Liver (tissue), 9 donors: ENCODE results near the gene ATXN10. TPM values are rescaled to one million over a fixed set of nuclear protein-coding genes. Genes with fewer than 3 reads are reported as not detected.

Experiments used
- DNase-seq: peaks from one replicate; pipeline ENCODE4 v3.0.0-alpha.2; 2017; ENCODE audit warnings: low spot score
- H3K27ac ChIP-seq, 2 donors: one replicate each; pipeline ENCODE4 v1.7.0; 2013; ENCODE audit warnings: inconsistent platforms in 2 of 2, low read length in 2 of 2, control low read depth in 1 of 2, low read depth in 1 of 2, mild to moderate bottlenecking in 1 of 2
- H3K27me3 ChIP-seq, 4 donors: one replicate each; pipeline versions ENCODE4 v1.6.1 to v1.7.0; 2013; ENCODE audit warnings: low read length in 3 of 4, inconsistent platforms in 1 of 4, mild to moderate bottlenecking in 1 of 4, moderate library complexity in 1 of 4; ENCODE audit not compliant: control insufficient read depth in 4 of 4, insufficient read depth in 4 of 4
- H3K36me3 ChIP-seq, 4 donors: one replicate each; pipeline versions ENCODE4 v1.6.1 to v1.7.0; 2013; ENCODE audit warnings: low read length in 3 of 4, mild to moderate bottlenecking in 3 of 4, low read depth in 1 of 4, moderate library complexity in 1 of 4; ENCODE audit not compliant: control insufficient read depth in 4 of 4, insufficient read depth in 3 of 4
- H3K4me1 ChIP-seq, 4 donors: one replicate each; pipeline versions ENCODE4 v1.6.1 to v1.7.0; 2013; ENCODE audit warnings: low read length in 3 of 4, mild to moderate bottlenecking in 3 of 4, moderate library complexity in 1 of 4; ENCODE audit not compliant: control insufficient read depth in 4 of 4, insufficient read depth in 4 of 4
- H3K4me3 ChIP-seq, 3 donors: one replicate each; pipeline versions ENCODE4 v1.6.1 to v1.7.0; 2013; ENCODE audit warnings: low read length in 3 of 3, control low read depth in 1 of 3, low read depth in 1 of 3, mild to moderate bottlenecking in 1 of 3
- H3K9ac ChIP-seq, 2 donors: one replicate each; pipeline ENCODE4 v1.7.0; 2013; ENCODE audit warnings: low read length in 2 of 2, mild to moderate bottlenecking in 2 of 2, moderate library complexity in 2 of 2, control low read depth in 1 of 2, low read depth in 1 of 2
- H3K9me3 ChIP-seq, 4 donors: one replicate each; pipeline versions ENCODE4 v1.6.1 to v1.7.0; 2013; ENCODE audit warnings: low read length in 3 of 4; ENCODE audit not compliant: control insufficient read depth in 4 of 4
- ATF3 ChIP-seq: IDR thresholded peaks from 2 replicates; pipeline ENCODE4 v1.6.1; 2016; ENCODE audit warnings: antibody characterized with exemption
- EGR1 ChIP-seq, 2 donors: IDR thresholded peaks; 2 replicates each; pipeline ENCODE4 v1.6.1; 2016 to 2018; ENCODE audit warnings: antibody characterized with exemption in 2 of 2, low read depth in 2 of 2
- FOXA1 ChIP-seq: IDR thresholded peaks from 2 replicates; pipeline ENCODE4 v1.6.1; 2016; ENCODE audit warnings: antibody characterized with exemption
- FOXA2 ChIP-seq: IDR thresholded peaks from 2 replicates; pipeline ENCODE4 v1.6.1; 2016; ENCODE audit warnings: antibody characterized with exemption
- HNF4A ChIP-seq, 2 donors: conservative IDR thresholded peaks; 2 replicates each; pipeline ENCODE4 v1.6.1; 2016; ENCODE audit warnings: antibody characterized with exemption in 2 of 2, mild to moderate bottlenecking in 2 of 2
- HNF4G ChIP-seq: IDR thresholded peaks from 2 replicates; pipeline ENCODE4 v1.6.1; 2016; ENCODE audit warnings: antibody characterized with exemption
- MAX ChIP-seq: IDR thresholded peaks from 2 replicates; pipeline ENCODE4 v1.6.1; 2016; ENCODE audit warnings: antibody characterized with exemption
- NR2F2 ChIP-seq: IDR thresholded peaks from 2 replicates; pipeline ENCODE4 v1.6.1; 2016; ENCODE audit warnings: antibody characterized with exemption
- RAD21 ChIP-seq, 2 donors: IDR thresholded peaks; 2 replicates each; pipeline ENCODE4 v1.6.1; 2016; ENCODE audit warnings: antibody characterized with exemption in 2 of 2, mild to moderate bottlenecking in 2 of 2
- RXRA ChIP-seq, 2 donors: IDR thresholded peaks; 2 replicates each; pipeline ENCODE4 v1.6.1; 2017 to 2018; ENCODE audit warnings: antibody characterized with exemption in 2 of 2, mild to moderate bottlenecking in 1 of 2
- SP1 ChIP-seq: IDR thresholded peaks from 2 replicates; pipeline ENCODE4 v1.6.1; 2018; ENCODE audit warnings: antibody characterized with exemption, mild to moderate bottlenecking
- TAF1 ChIP-seq: conservative IDR thresholded peaks from 2 replicates; pipeline ENCODE4 v1.6.1; 2016; ENCODE audit warnings: antibody characterized with exemption, mild to moderate bottlenecking
- YY1 ChIP-seq: IDR thresholded peaks from 2 replicates; pipeline ENCODE4 v1.6.1; 2016; ENCODE audit warnings: antibody characterized with exemption, mild to moderate bottlenecking
- WGBS: extraction: QIAGEN DNeasy Blood & Tissue Kit; methylation state at CpG from one replicate; pipeline ENCODE4 v1.1.7; 2013; 5-methylcytosine and 5-hydroxymethylcytosine counted together
- polyA plus RNA-seq, 2 donors: library from polyadenylated mRNA; stranded (reverse) in 1 of 2; unstranded in 1 of 2; fragments of 200-250 nt in 1 of 2; fragments of >200 nt in 1 of 2; fragmentation: Nextera tagmentation in 1 of 2; extraction: Ambion mirVana in 1 of 2; gene quantifications; one replicate each; pipeline versions ENCODE4 v1.2.1 to v1.2.3, GENCODE V29; 2013 to 2015
- total RNA-seq, 2 donors: library from RNA; depleted of rRNA; stranded (reverse); fragments of >200 nt; gene quantifications; one replicate each; pipeline ENCODE4 v1.2.3, GENCODE V29; 2014
- TF ChIP-seq, protein P1 (sequence below): IDR thresholded peaks from 2 replicates; pipeline ENCODE4 v1.6.1; 2016; ENCODE audit warnings: antibody characterized with exemption, mild to moderate bottlenecking
- TF ChIP-seq, protein P2 (sequence below): fragments of 150-350 bp; IDR thresholded peaks from 2 replicates; pipeline ENCODE4 v1.5.1; 2017; ENCODE audit warnings: improper control_type of control experiment, low read depth, low read length; ENCODE audit not compliant: missing input control
- TF ChIP-seq, protein P3 (sequence below): IDR thresholded peaks from 2 replicates; pipeline ENCODE4 v1.6.1; 2016; ENCODE audit warnings: antibody characterized with exemption
- donor health status: healthy.
- donor health status: healthy.
- donor health status: healthy.
- donor health status: healthy.
- donor health status: healthy.

Gene ATXN10
- total and polyA plus RNA-seq, 4 donors: 34.9 to 100 (median 69.7) TPM

GRCh38 chr22:45630436-45630835 lies 41.2 kb upstream of the ATXN10 start:
- Histone ChIP-seq H3K4me3 (no peak overlapping the region), H3K9ac (no peak overlapping the region), H3K4me1 (no peaks in the 10 kb centered on the region), H3K27me3 (peaks cover 0 to 8% (median 2%) of the 10 kb centered on the region in 4 donors), H3K9me3 (no peaks in the 10 kb centered on the region), H3K27ac (no peak overlapping the region), H3K36me3 (no peaks in the 10 kb centered on the region)
- WGBS: 94% methylated on average over 15 of the region's 15 CpGs
- no peak for TF ChIP-seq EGR1 (IDR thresholded peaks at IDR 0.05; ENCODE audit: low read depth in 2 of 2)
- no peak for TF ChIP-seq SP1
- no peak for TF ChIP-seq TAF1
- no peak for TF ChIP-seq ATF3
- TF ChIP-seq RXRA (IDR thresholded peaks at IDR 0.05): no peak
- TF ChIP-seq, protein P1, sequence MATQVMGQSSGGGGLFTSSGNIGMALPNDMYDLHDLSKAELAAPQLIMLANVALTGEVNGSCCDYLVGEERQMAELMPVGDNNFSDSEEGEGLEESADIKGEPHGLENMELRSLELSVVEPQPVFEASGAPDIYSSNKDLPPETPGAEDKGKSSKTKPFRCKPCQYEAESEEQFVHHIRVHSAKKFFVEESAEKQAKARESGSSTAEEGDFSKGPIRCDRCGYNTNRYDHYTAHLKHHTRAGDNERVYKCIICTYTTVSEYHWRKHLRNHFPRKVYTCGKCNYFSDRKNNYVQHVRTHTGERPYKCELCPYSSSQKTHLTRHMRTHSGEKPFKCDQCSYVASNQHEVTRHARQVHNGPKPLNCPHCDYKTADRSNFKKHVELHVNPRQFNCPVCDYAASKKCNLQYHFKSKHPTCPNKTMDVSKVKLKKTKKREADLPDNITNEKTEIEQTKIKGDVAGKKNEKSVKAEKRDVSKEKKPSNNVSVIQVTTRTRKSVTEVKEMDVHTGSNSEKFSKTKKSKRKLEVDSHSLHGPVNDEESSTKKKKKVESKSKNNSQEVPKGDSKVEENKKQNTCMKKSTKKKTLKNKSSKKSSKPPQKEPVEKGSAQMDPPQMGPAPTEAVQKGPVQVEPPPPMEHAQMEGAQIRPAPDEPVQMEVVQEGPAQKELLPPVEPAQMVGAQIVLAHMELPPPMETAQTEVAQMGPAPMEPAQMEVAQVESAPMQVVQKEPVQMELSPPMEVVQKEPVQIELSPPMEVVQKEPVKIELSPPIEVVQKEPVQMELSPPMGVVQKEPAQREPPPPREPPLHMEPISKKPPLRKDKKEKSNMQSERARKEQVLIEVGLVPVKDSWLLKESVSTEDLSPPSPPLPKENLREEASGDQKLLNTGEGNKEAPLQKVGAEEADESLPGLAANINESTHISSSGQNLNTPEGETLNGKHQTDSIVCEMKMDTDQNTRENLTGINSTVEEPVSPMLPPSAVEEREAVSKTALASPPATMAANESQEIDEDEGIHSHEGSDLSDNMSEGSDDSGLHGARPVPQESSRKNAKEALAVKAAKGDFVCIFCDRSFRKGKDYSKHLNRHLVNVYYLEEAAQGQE: no peak
- TF ChIP-seq FOXA2: no peak
- TF ChIP-seq, protein P2, sequence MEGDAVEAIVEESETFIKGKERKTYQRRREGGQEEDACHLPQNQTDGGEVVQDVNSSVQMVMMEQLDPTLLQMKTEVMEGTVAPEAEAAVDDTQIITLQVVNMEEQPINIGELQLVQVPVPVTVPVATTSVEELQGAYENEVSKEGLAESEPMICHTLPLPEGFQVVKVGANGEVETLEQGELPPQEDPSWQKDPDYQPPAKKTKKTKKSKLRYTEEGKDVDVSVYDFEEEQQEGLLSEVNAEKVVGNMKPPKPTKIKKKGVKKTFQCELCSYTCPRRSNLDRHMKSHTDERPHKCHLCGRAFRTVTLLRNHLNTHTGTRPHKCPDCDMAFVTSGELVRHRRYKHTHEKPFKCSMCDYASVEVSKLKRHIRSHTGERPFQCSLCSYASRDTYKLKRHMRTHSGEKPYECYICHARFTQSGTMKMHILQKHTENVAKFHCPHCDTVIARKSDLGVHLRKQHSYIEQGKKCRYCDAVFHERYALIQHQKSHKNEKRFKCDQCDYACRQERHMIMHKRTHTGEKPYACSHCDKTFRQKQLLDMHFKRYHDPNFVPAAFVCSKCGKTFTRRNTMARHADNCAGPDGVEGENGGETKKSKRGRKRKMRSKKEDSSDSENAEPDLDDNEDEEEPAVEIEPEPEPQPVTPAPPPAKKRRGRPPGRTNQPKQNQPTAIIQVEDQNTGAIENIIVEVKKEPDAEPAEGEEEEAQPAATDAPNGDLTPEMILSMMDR: no peak
- no peak for TF ChIP-seq NR2F2
- no peak for TF ChIP-seq HNF4G
- no peak for TF ChIP-seq FOXA1
- TF ChIP-seq HNF4A (conservative IDR thresholded peaks at IDR 0.05): no peak
- no peak for TF ChIP-seq MAX
- TF ChIP-seq, protein P3, sequence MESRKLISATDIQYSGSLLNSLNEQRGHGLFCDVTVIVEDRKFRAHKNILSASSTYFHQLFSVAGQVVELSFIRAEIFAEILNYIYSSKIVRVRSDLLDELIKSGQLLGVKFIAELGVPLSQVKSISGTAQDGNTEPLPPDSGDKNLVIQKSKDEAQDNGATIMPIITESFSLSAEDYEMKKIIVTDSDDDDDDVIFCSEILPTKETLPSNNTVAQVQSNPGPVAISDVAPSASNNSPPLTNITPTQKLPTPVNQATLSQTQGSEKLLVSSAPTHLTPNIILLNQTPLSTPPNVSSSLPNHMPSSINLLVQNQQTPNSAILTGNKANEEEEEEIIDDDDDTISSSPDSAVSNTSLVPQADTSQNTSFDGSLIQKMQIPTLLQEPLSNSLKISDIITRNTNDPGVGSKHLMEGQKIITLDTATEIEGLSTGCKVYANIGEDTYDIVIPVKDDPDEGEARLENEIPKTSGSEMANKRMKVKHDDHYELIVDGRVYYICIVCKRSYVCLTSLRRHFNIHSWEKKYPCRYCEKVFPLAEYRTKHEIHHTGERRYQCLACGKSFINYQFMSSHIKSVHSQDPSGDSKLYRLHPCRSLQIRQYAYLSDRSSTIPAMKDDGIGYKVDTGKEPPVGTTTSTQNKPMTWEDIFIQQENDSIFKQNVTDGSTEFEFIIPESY: no peak
- no peak for TF ChIP-seq YY1
- DNase-seq: no peak

GRCh38 chr22:45631140-45631840 lies 40.3 kb upstream of the ATXN10 start:
- DNase-seq: no peak
- WGBS: 62% methylated on average over 12 of the region's 12 CpGs

More at GRCh38 chr22:45631140-45631840, 40.3 kb upstream of the ATXN10 start:
- Histone ChIP-seq H3K9me3 (no peaks in the 10 kb centered on the region), H3K27ac (no peak overlapping the region), H3K4me1 (no peaks in the 10 kb centered on the region), H3K27me3 (peaks cover 0 to 9% (median 2%) of the 10 kb centered on the region in 4 donors), H3K4me3 (no peak overlapping the region), H3K36me3 (no peaks in the 10 kb centered on the region), H3K9ac (no peak overlapping the region)
- TF ChIP-seq FOXA1 (no peak), RAD21 (IDR thresholded peaks at IDR 0.05) (no peak)
- TF ChIP-seq, protein P2: no peak
